IPS-18a (cell line): Measurements from ENCODE around the gene OR7A5.

Source experiments
- H3K27ac ChIP-seq: one replicate; pipeline ENCODE4 v1.5.1; 2013; ENCODE audit warnings: low read length
- H3K27me3 ChIP-seq: one replicate; pipeline ENCODE4 v1.6.1; 2013; ENCODE audit warnings: mild to moderate bottlenecking, low read length; ENCODE audit not compliant: control insufficient read depth, insufficient read depth
- H3K36me3 ChIP-seq: one replicate; pipeline ENCODE4 v1.6.1; 2013; ENCODE audit warnings: low read depth, low read length; ENCODE audit not compliant: control insufficient read depth
- H3K4me1 ChIP-seq: one replicate; pipeline ENCODE4 v1.6.1; 2013; ENCODE audit warnings: low read depth, low read length; ENCODE audit not compliant: control insufficient read depth
- H3K4me3 ChIP-seq: one replicate; pipeline ENCODE4 v1.5.1; 2013; ENCODE audit warnings: low read length
- H3K9ac ChIP-seq: one replicate; pipeline ENCODE4 v1.6.1; 2013; ENCODE audit warnings: mild to moderate bottlenecking, low read length, moderate library complexity
- H3K9me3 ChIP-seq: one replicate; pipeline ENCODE4 v1.6.1; 2013; ENCODE audit warnings: low read depth, low read length; ENCODE audit not compliant: control insufficient read depth

OR7A5 gene

DNA sequence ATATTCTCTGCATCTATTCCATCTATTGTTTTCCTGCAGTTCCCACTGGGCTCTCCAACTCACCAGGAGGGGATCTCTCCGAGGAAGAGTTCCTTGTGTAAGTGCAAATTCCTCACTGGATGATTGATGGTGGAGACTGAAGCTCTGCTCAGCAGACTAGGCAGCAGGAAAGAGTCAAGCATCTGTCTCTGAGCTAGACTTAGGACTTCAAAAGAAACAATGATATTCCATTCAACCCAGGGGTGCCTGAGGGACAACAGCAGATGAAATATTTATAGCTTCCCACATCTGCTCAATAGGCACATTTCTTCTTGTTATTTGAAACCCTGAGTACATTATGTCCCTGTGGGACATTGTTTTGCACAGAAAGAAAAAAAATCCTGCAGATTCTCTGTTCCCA, at the start of gene OR7A5, which contains the start of gene OR7C1:
Gene OR7A5 (minus strand): TSS at position 175 of the 400 bp plus-strand sequence. CDS start 6,944 bp downstream, outside the sequence.
Gene OR7C1 (minus strand): TSS at position 175 of the 400 bp plus-strand sequence. CDS start 35,049 bp downstream, outside the sequence.
- Histone ChIP-seq H3K27me3 (no peaks in the 10 kb centered on the region), H3K9me3 (peaks cover 68% of the 10 kb centered on the region), H3K36me3 (no peaks in the 10 kb centered on the region), H3K9ac (no peak within 1 kb of the TSS), H3K27ac (no peak within 1 kb of the TSS), H3K4me1 (no peaks in the 10 kb centered on the region), H3K4me3 (no peak within 1 kb of the TSS)

DNA sequence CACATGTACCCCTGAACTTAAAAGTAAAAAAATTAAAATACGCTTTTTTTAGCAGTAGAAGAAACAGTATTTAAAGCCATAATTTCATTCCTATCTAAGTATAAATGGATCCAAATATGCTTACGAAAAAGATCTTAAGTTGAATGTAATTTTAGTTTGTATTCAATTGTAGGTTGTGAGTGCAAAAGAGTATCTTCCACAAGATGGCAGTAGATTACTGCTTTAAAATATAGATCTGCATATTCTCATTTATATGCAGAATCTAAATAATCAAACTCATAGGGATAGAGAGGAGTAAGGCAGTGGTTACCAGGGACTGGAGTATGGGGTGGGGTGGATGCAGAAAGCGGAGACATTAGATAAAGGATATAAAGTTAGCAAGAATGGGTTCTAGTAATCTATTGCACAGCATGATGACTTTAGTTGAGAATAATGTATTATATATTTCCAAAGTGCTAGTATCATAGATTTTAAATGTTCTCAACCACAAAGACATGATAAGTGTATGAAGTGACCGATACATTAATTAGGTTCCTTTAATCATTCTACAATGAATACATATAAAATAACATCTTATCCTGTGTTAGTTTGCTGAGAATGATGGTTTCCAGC, 36.7 kb upstream of the OR7A5 start:
- no peak overlapping the region for H3K27ac ChIP-seq
- H3K36me3 ChIP-seq = no peaks in the 10 kb centered on the region
- H3K4me3 ChIP-seq = no peak overlapping the region
- no peaks in the 10 kb centered on the region for H3K4me1 ChIP-seq
- no peak overlapping the region for H3K9ac ChIP-seq
- H3K27me3 ChIP-seq = no peaks in the 10 kb centered on the region
- H3K9me3 ChIP-seq = peaks cover 50% of the 10 kb centered on the region

DNA sequence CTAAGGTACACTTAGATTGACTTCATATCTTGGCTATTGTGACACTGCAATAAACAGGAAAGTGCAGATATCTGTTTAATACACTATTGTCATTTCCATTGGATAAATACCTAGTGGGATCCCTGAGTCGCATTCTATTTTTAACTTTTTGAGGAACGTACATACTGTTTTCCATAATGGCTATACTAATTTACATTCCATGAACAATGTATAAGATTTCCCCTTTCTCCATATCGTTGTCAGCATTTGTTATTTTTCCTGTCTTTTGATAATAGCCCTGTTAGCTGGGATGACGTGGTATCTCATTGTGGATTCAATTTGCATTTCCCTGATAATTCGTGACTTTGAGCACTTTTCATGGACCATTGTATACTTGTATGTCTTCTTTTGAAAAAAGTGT, 33.5 kb upstream of the OR7A5 start:
- Histone ChIP-seq H3K9ac (no peak overlapping the region), H3K27me3 (no peaks in the 10 kb centered on the region), H3K9me3 (peaks cover 56% of the 10 kb centered on the region), H3K27ac (no peak overlapping the region), H3K4me3 (no peak overlapping the region), H3K4me1 (no peaks in the 10 kb centered on the region), H3K36me3 (no peaks in the 10 kb centered on the region)

DNA sequence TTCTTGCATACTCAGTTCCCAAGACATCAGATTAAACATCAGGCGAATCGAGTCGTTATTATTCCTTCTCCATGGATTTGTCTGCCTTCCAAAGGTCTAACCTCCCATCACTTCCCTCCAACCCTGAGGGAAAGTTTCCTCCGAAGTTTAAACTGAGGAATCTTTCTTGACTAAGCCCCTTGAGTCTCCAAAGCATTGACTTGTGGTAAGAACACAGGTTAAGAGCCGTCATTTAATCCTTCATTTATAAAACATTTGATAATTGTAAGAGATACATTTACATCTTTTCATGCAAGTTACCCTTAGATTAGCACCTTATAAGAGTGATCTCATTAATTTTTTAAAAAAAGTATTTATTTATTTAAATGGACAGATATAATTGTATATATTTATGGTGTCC, 13.8 kb upstream of the OR7A5 start, which contains the start of gene OR7A10:
Gene OR7A10 (minus strand): TSS at position 101 of the 400 bp plus-strand sequence. CDS start 7,045 bp downstream, outside the sequence.
- no peaks in the 10 kb centered on the region for H3K36me3 ChIP-seq
- H3K9me3 ChIP-seq = peaks cover 40% of the 10 kb centered on the region
- H3K4me3 ChIP-seq = no peak within 1 kb of the TSS

DNA sequence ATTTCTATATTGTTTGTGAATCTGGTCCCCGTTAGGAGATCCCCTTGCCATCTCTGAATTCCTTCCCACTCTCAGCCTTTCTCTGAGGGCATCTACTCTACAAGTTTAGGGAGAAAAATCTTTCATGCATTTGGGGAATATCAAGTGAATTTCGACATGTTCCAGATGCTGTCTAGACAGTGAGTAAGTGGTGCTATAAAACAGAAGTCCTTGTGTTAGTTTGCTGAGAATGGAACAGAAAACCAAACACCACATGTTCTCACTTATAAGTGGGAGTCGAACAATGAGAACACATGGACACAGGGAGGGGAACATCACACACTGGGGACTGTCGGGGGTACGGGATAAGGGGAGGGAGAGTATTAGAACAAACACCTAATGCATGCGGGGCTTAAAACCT, 8.6 kb upstream of the OR7A5 start:
- Histone ChIP-seq H3K27me3 (no peaks in the 10 kb centered on the region), H3K27ac (no peak overlapping the region)

More for the DNA sequence above, 13.8 kb upstream of the OR7A5 start, which contains the start of gene OR7A10:
- Histone ChIP-seq H3K4me1 (no peaks in the 10 kb centered on the region), H3K27ac (no peak within 1 kb of the TSS), H3K9ac (no peak within 1 kb of the TSS), H3K27me3 (no peaks in the 10 kb centered on the region)

DNA sequence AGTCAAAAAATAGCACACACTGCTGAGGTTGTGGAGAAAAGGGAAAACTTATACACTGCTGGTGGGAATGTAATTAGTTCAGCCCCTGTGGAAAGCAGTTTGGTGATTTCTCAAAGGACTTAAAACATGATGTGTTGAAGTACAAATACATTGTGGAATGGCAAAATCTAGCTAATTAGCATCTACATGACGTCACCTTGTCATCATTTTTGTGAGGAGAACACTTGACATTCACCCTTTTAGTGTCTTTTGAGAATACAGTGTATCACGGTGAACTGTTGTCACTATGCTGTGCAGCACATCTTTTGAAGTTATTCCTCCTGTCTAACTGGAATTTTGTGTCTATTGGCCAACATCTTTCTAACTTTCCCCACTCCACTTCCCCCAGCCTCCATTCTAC, 8.2 kb upstream of the OR7A5 start:
- peaks cover 39% of the 10 kb centered on the region for H3K9me3 ChIP-seq

More for the DNA sequence above, 8.6 kb upstream of the OR7A5 start:
- H3K4me3 ChIP-seq = no peak overlapping the region
- H3K9me3 ChIP-seq = peaks cover 41% of the 10 kb centered on the region
- no peaks in the 10 kb centered on the region for H3K36me3 ChIP-seq
- H3K9ac ChIP-seq = no peak overlapping the region
- no peaks in the 10 kb centered on the region for H3K4me1 ChIP-seq

DNA sequence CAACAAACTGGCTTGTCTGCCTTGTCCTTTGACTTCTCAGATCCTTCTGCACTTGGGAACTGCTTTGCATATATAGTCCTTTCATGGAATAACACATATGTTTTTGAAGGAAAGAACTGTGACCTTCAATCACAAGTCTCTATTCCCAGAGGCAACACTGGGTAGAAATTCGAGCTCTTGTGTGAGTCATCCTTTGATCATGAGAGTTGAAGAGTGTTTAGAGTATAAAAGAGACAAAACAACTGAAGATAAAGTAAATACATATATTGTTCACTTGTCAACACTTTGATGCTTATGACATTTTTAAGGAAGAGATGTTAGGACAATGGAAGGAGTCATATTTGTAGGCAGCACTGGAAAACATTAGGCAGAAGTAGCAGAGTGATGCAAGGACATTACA, 5.2 kb upstream of the OR7A5 start:
- H3K36me3 ChIP-seq = no peaks in the 10 kb centered on the region
- H3K27ac ChIP-seq = no peak overlapping the region
- H3K4me1 ChIP-seq = no peaks in the 10 kb centered on the region
- H3K4me3 ChIP-seq = no peak overlapping the region
- no peak overlapping the region for H3K9ac ChIP-seq
- H3K9me3 ChIP-seq = peaks cover 49% of the 10 kb centered on the region
- H3K27me3 ChIP-seq = no peaks in the 10 kb centered on the region

More for the DNA sequence above, 8.2 kb upstream of the OR7A5 start:
- Histone ChIP-seq H3K27me3 (no peaks in the 10 kb centered on the region), H3K27ac (no peak overlapping the region), H3K4me1 (no peaks in the 10 kb centered on the region), H3K36me3 (no peaks in the 10 kb centered on the region), H3K9ac (no peak overlapping the region), H3K4me3 (no peak overlapping the region)

DNA sequence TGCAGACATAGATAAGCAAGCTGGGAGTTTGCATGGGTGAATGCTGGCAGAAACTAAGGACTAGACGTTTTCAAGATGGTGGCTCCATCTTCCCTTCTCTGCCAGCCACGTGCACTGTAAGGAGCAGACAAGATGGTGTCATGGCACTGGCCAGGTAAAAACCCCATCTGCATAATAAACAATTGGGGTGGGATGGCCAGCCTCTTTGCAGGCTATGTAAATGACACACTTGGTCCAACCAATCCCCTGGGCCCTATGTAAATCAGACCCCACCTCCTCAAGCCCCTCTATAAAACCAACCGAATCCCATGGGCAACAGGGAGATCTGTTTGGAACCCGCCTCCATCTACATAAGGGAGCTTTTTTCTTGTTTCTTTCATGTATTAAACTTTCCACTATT, 2.4 kb upstream of the OR7A5 start:
- Histone ChIP-seq H3K9ac (no peak overlapping the region), H3K9me3 (peaks cover 60% of the 10 kb centered on the region), H3K27me3 (no peaks in the 10 kb centered on the region), H3K27ac (no peak overlapping the region), H3K4me1 (no peaks in the 10 kb centered on the region), H3K36me3 (no peaks in the 10 kb centered on the region), H3K4me3 (no peak overlapping the region)

DNA sequence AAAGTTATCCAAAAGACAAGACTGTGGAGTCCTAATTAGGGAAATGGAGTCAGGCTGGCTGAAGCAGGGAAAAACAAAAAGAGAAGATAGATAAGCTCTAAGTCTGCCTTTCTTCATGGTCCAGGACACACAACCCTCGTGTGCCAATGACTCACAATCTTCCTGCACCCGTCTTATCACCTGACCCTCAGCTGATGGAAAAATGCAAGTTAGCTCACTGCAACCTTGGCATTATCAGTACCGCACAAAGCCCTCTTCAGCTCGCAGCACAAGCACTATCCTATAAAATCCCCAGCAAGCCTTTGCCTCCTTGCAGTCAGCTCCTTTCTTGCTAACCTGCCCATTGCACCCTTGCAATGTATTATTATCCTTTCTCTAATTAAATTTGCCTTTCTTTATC, 4.3 kb downstream of the OR7A5 start:
- Histone ChIP-seq H3K27me3 (no peaks in the 10 kb centered on the region), H3K9ac (no peak overlapping the region), H3K36me3 (no peaks in the 10 kb centered on the region), H3K27ac (no peak overlapping the region), H3K4me1 (no peaks in the 10 kb centered on the region), H3K9me3 (peaks cover 53% of the 10 kb centered on the region), H3K4me3 (no peak overlapping the region)

DNA sequence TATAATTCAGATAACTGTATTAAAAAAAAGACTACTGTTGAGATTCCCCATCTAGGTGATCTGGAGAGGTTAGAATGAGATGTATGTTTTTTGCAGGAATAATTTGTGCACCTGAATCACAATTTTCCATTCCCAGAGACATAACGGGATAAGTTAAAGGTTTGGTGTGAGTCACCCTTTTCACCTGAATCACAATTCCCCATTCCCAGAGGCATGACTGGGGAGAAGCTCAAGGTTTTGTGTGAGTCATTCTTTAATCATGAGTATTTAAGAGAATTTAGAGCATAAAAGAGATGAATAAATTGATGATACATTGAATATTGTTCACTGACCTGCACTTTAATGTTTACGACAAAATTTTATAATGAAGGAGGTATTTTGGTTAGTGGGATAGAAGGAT, 9.0 kb downstream of the OR7A5 start:
- Histone ChIP-seq H3K4me3 (no peak overlapping the region), H3K9ac (no peak overlapping the region), H3K27me3 (no peaks in the 10 kb centered on the region), H3K36me3 (no peaks in the 10 kb centered on the region), H3K9me3 (peaks cover 52% of the 10 kb centered on the region), H3K4me1 (no peaks in the 10 kb centered on the region), H3K27ac (no peak overlapping the region)

DNA sequence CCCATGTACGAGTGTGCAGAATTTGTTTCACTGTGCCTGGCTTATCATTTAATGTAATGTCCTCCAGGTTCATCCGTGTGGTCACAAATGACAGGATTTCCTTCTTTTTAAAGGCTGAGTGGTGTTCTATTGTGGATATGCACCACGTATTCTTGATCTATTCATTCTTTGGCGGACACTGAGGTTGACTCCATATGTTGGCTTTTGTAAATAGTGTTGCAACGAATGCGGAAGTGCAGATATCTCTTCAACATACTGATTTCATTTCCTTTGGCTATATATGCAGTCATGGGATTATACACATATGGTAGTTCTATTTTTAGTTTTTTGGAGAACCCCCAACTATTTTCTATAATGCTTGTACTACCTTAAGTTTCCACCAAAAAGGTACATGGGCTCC, 13.0 kb downstream of the OR7A5 start:
- H3K27ac ChIP-seq = no peak overlapping the region

DNA sequence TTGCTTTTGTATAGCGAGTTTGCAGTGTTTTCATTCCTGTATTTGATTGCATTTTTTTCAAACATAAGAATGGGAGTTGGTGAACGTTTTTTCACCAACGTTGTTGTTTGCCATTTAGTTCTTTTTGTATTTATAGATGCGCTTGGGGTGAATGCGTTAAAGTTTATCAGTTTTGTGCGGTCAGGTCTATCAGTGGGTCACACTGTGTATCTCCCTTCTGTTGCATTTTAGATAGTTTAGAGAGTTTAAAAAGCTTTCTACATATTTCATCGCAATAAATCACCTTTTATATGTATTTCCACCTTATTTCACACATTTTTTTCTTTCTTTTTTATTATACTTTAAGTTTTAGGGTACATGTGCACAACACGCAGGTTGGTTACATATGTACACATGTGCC, 16.4 kb downstream of the OR7A5 start:
- Histone ChIP-seq H3K27ac (no peak overlapping the region), H3K36me3 (no peaks in the 10 kb centered on the region), H3K9me3 (peaks cover 45% of the 10 kb centered on the region), H3K4me1 (no peaks in the 10 kb centered on the region), H3K9ac (no peak overlapping the region), H3K4me3 (no peak overlapping the region), H3K27me3 (no peaks in the 10 kb centered on the region)

More for the DNA sequence above, 13.0 kb downstream of the OR7A5 start:
- Histone ChIP-seq H3K9ac (no peak overlapping the region), H3K4me3 (no peak overlapping the region), H3K36me3 (no peaks in the 10 kb centered on the region), H3K4me1 (no peaks in the 10 kb centered on the region), H3K9me3 (peaks cover 51% of the 10 kb centered on the region), H3K27me3 (no peaks in the 10 kb centered on the region)
